Trophoblast cell (in vitro differentiated cells and primary cell): ENCODE data around the gene ZNF678.

ENCODE experiments used
- DNase-seq, 2 donors: peaks; one replicate each; pipeline ENCODE4 v3.0.0-alpha.2; 2016
- H2AFZ ChIP-seq: 2 replicates; pipeline ENCODE4 v1.6.1; 2013; ENCODE audit warnings: low read length, moderate library complexity, mild to moderate bottlenecking; ENCODE audit not compliant: insufficient read depth, poor library complexity
- H2AK5ac ChIP-seq: 2 replicates; pipeline ENCODE4 v1.6.1; 2013; ENCODE audit warnings: mild to moderate bottlenecking, low read length
- H2BK120ac ChIP-seq: 2 replicates; pipeline ENCODE4 v1.6.1; 2013; ENCODE audit warnings: low read length, mild to moderate bottlenecking, moderate library complexity; ENCODE audit not compliant: insufficient read depth, poor library complexity
- H2BK12ac ChIP-seq: 2 replicates; pipeline ENCODE4 v1.6.1; 2013; ENCODE audit warnings: mild to moderate bottlenecking, low read length, moderate library complexity
- H2BK5ac ChIP-seq: 2 replicates; pipeline ENCODE4 v1.6.1; 2013; ENCODE audit warnings: low read length, low read depth, moderate library complexity, mild to moderate bottlenecking; ENCODE audit not compliant: poor library complexity
- H3K14ac ChIP-seq: 2 replicates; pipeline ENCODE4 v1.6.1; 2013; ENCODE audit warnings: mild to moderate bottlenecking, low read length
- H3K18ac ChIP-seq: 2 replicates; pipeline ENCODE4 v1.6.1; 2013; ENCODE audit warnings: mild to moderate bottlenecking, low read length
- H3K23ac ChIP-seq: 2 replicates; pipeline ENCODE4 v1.6.1; 2013; ENCODE audit warnings: low read length
- H3K27ac ChIP-seq: 2 replicates; pipeline ENCODE4 v1.5.1; 2013; ENCODE audit warnings: low read depth, mild to moderate bottlenecking, inconsistent platforms, low read length, moderate library complexity
- H3K27me3 ChIP-seq: 2 replicates; pipeline ENCODE4 v1.6.1; 2013; ENCODE audit warnings: inconsistent platforms, mild to moderate bottlenecking, low read length, moderate library complexity; ENCODE audit not compliant: insufficient read depth
- H3K36me3 ChIP-seq, 2 experiments: 1 replicate in 1 of 2; 2 replicates in 1 of 2; pipeline ENCODE4 v1.6.1; 2013; ENCODE audit warnings: low read length in 2 of 2, mild to moderate bottlenecking in 2 of 2, moderate library complexity in 1 of 2; ENCODE audit not compliant: insufficient read depth in 2 of 2, control insufficient read depth in 1 of 2
- H3K4ac ChIP-seq: 2 replicates; pipeline ENCODE4 v1.6.1; 2013; ENCODE audit warnings: low read depth, mild to moderate bottlenecking, low read length, moderate library complexity
- H3K4me1 ChIP-seq, 2 experiments: 1 replicate in 1 of 2; 2 replicates in 1 of 2; pipeline ENCODE4 v1.6.1; 2013; ENCODE audit warnings: low read length in 2 of 2, mild to moderate bottlenecking in 2 of 2, moderate library complexity in 1 of 2; ENCODE audit not compliant: insufficient read depth in 2 of 2, control insufficient read depth in 1 of 2
- H3K4me2 ChIP-seq: 2 replicates; pipeline ENCODE4 v1.6.1; 2013; ENCODE audit warnings: inconsistent platforms, mild to moderate bottlenecking, low read length, moderate library complexity
- H3K4me3 ChIP-seq: 2 replicates; pipeline ENCODE4 v1.5.1; 2013; ENCODE audit warnings: mild to moderate bottlenecking, low read depth, low read length, inconsistent platforms
- H3K79me1 ChIP-seq: one replicate; pipeline ENCODE4 v1.6.1; 2013; ENCODE audit warnings: low read length
- H3K79me2 ChIP-seq: 2 replicates; pipeline ENCODE4 v1.6.1; 2013; ENCODE audit warnings: low read length, mild to moderate bottlenecking; ENCODE audit not compliant: control insufficient read depth, insufficient read depth, poor library complexity
- H3K9ac ChIP-seq: 2 replicates; pipeline ENCODE4 v1.6.1; 2013; ENCODE audit warnings: mild to moderate bottlenecking, low read length
- H3K9me3 ChIP-seq: 2 replicates; pipeline ENCODE4 v1.6.1; 2013; ENCODE audit warnings: low read depth, mild to moderate bottlenecking, control low read depth, inconsistent platforms, low read length; ENCODE audit not compliant: insufficient read depth
- H4K12ac ChIP-seq: 2 replicates; pipeline ENCODE4 v1.6.1; 2013; ENCODE audit warnings: low read depth, mild to moderate bottlenecking, low read length, moderate library complexity
- H4K8ac ChIP-seq: 2 replicates; pipeline ENCODE4 v1.6.1; 2013; ENCODE audit warnings: low read depth, mild to moderate bottlenecking, low read length, moderate library complexity
- H4K91ac ChIP-seq: one replicate; pipeline ENCODE4 v1.6.1; 2013; ENCODE audit warnings: low read depth, mild to moderate bottlenecking, low read length, moderate library complexity
- WGBS: extraction: QIAGEN DNeasy Blood & Tissue Kit; methylation state at CpG from one replicate; pipeline ENCODE4 v1.1.7; 2013; ENCODE audit warnings: missing lambda C conversion rate; ENCODE audit not compliant: insufficient read length, insufficient coverage; ENCODE audit errors: extremely low coverage; 5-methylcytosine and 5-hydroxymethylcytosine counted together

ZNF678 gene

GRCh38 chr1:227560393-227561173 is 2.8 kb upstream of the ZNF678 start:
- Histone ChIP-seq H2AK5ac (no peak overlapping the region), H2BK12ac (no peak overlapping the region), H3K4me3 (no peak overlapping the region), H3K27ac (no peak overlapping the region), H3K23ac (no peak overlapping the region), H2BK5ac (no peak overlapping the region), H3K4me2 (no peak overlapping the region), H3K14ac (no peak overlapping the region), H3K18ac (no peak overlapping the region), H4K8ac (no peak overlapping the region), H3K9me3 (peaks cover 12% of the 10 kb centered on the region), H3K4me1 (no peaks in the 10 kb centered on the region), H2AFZ (no peak overlapping the region), H3K9ac (no peak overlapping the region), H2BK120ac (no peak overlapping the region), H3K4ac (no peak overlapping the region), H4K91ac (no peak overlapping the region), H3K79me2 (peaks cover 5% of the 10 kb centered on the region), H3K79me1 (peaks cover 10% of the 10 kb centered on the region), H3K27me3 (no peaks in the 10 kb centered on the region), H3K36me3 (peaks cover 2 to 3% of the 10 kb centered on the region in 2 experiments), H4K12ac (peak overlapping the region; percentile 37)
- DNase-seq: no peak
- WGBS: no CpG with 5 or more reads among the region's 57 CpGs

- Histone ChIP-seq H3K36me3 (peaks cover 2 to 3% of the 10 kb centered on the region in 2 experiments), H3K23ac (no peak overlapping the region), H3K4ac (no peak overlapping the region), H3K4me3 (no peak overlapping the region), H2AK5ac (no peak overlapping the region), H3K27ac (no peak overlapping the region), H4K91ac (no peak overlapping the region), H2BK12ac (no peak overlapping the region), H3K9ac (no peak overlapping the region), H2BK5ac (no peak overlapping the region), H3K79me2 (peaks cover 5% of the 10 kb centered on the region), H4K8ac (no peak overlapping the region), H2BK120ac (no peak overlapping the region), H3K4me2 (no peak overlapping the region), H3K4me1 (no peaks in the 10 kb centered on the region), H3K9me3 (peaks cover 12% of the 10 kb centered on the region), H3K18ac (no peak overlapping the region), H3K14ac (no peak overlapping the region), H3K79me1 (peaks cover 10% of the 10 kb centered on the region), H4K12ac (no peak overlapping the region), H3K27me3 (no peaks in the 10 kb centered on the region), H2AFZ (no peak overlapping the region)
- WGBS: no CpG with 5 or more reads among the region's 43 CpGs
- DNase-seq: no peak
Observed at GRCh38 chr1:227561241-227561907, 2.0 kb upstream of the ZNF678 start.

- Histone ChIP-seq H4K8ac (no peak overlapping the region), H3K27me3 (no peaks in the 10 kb centered on the region)
Observed at GRCh38 chr1:227562037-227562436, 1.3 kb upstream of the ZNF678 start.

GRCh38 chr1:227562933-227563323 is 428 bp upstream of the ZNF678 start:
- Histone ChIP-seq H4K12ac (peak overlapping the region; percentile 40), H3K79me1 (peaks cover 10% of the 10 kb centered on the region), H3K14ac (peak overlapping the region; percentile 81), H4K8ac (peak overlapping the region; percentile 97), H3K18ac (peak overlapping the region; percentile 71), H3K9ac (no peak overlapping the region), H2BK12ac (no peak overlapping the region), H2BK5ac (no peak overlapping the region), H3K4me3 (no peak overlapping the region), H3K9me3 (peaks cover 12% of the 10 kb centered on the region), H4K91ac (peak overlapping the region; percentile 50), H3K36me3 (peaks cover 2 to 3% of the 10 kb centered on the region in 2 experiments), H2AK5ac (peak overlapping the region; percentile 73), H3K4ac (peak overlapping the region; percentile 12), H3K79me2 (peaks cover 5% of the 10 kb centered on the region), H2BK120ac (no peak overlapping the region), H3K23ac (no peak overlapping the region), H3K27ac (no peak overlapping the region), H3K4me1 (no peaks in the 10 kb centered on the region), H3K4me2 (no peak overlapping the region), H3K27me3 (no peaks in the 10 kb centered on the region), H2AFZ (peak overlapping the region; percentile 77)
- no peak for DNase-seq
- WGBS: no CpG with 5 or more reads among the region's 10 CpGs

More at GRCh38 chr1:227562037-227562436, 1.3 kb upstream of the ZNF678 start:
- no peak overlapping the region for H2BK120ac ChIP-seq
- H4K91ac ChIP-seq: no peak overlapping the region
- H3K9me3 ChIP-seq: peaks cover 12% of the 10 kb centered on the region
- H2AFZ ChIP-seq: no peak overlapping the region
- DNase-seq: no peak
- no peak overlapping the region for H3K4me2 ChIP-seq
- H3K27ac ChIP-seq: no peak overlapping the region
- H3K23ac ChIP-seq: no peak overlapping the region
- H3K4me3 ChIP-seq: no peak overlapping the region
- H3K4me1 ChIP-seq: no peaks in the 10 kb centered on the region
- H2BK5ac ChIP-seq: no peak overlapping the region
- no CpG with 5 or more reads among the region's 6 CpGs for WGBS
- H3K18ac ChIP-seq: no peak overlapping the region
- H3K79me1 ChIP-seq: peaks cover 10% of the 10 kb centered on the region
- no peak overlapping the region for H3K4ac ChIP-seq
- no peak overlapping the region for H3K14ac ChIP-seq
- H2BK12ac ChIP-seq: no peak overlapping the region
- peaks cover 5% of the 10 kb centered on the region for H3K79me2 ChIP-seq
- H4K12ac ChIP-seq: no peak overlapping the region
- no peak overlapping the region for H2AK5ac ChIP-seq
- peaks cover 2 to 3% of the 10 kb centered on the region in 2 experiments for H3K36me3 ChIP-seq
- H3K9ac ChIP-seq: no peak overlapping the region
